ENCODE data around the gene USH2A.

- TF ChIP-seq, protein P1, sequence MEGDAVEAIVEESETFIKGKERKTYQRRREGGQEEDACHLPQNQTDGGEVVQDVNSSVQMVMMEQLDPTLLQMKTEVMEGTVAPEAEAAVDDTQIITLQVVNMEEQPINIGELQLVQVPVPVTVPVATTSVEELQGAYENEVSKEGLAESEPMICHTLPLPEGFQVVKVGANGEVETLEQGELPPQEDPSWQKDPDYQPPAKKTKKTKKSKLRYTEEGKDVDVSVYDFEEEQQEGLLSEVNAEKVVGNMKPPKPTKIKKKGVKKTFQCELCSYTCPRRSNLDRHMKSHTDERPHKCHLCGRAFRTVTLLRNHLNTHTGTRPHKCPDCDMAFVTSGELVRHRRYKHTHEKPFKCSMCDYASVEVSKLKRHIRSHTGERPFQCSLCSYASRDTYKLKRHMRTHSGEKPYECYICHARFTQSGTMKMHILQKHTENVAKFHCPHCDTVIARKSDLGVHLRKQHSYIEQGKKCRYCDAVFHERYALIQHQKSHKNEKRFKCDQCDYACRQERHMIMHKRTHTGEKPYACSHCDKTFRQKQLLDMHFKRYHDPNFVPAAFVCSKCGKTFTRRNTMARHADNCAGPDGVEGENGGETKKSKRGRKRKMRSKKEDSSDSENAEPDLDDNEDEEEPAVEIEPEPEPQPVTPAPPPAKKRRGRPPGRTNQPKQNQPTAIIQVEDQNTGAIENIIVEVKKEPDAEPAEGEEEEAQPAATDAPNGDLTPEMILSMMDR (IDR thresholded peaks at IDR 0.05): no peak
- no peak for TF ChIP-seq POLR2A (IDR thresholded peaks at IDR 0.05)
Measured at GRCh38 chr1:215739025-215739424, 684.2 kb downstream of the USH2A start.

All from adrenal gland (tissue), 5 donors.